HepG2 (cell line): ENCODE results near the gene TRMT1. TPM values are rescaled to one million over a fixed set of nuclear protein-coding genes. Genes with fewer than 3 reads are reported as not detected.

Experiments used
- ATAC-seq: fragments of 200-7000 bp; cut with Tn5 transposase; 3 replicates; pipeline ENCODE4 v1.9.1; 2020; ENCODE audit warnings: mild to moderate bottlenecking, moderate library complexity
- BruUV-seq: library from RNA; stranded (reverse); fragments of 400-500 nt; replicated peaks from 2 replicates; lab custom pipeline; 2021; lab: Mats Ljungman, UMichigan
- CTCF ChIA-PET: fragments of 300-600 bp; formaldehyde crosslinking; extraction: SDS; loops from one replicate; lab custom pipeline; 2021; ENCODE audit warnings: low total read pairs, inconsistent platforms, low intra/inter-chr PET ratio; lab: Yijun Ruan, JAX
- POLR2A ChIA-PET: fragments of 350-600 bp; sonication (Branson Sonifier 250); formaldehyde crosslinking; loops from one replicate; lab custom pipeline; 2020; ENCODE audit warnings: antibody characterized with exemption, inconsistent platforms; lab: Yijun Ruan, JAX
- DNase-seq: peaks from one replicate; pipeline ENCODE4 v3.0.0-alpha.2; 2015; ENCODE audit warnings: low spot score
- FAIRE-seq: peaks from 3 replicates; lab custom pipeline; 2011; peaks lifted over from hg19 to GRCh38; lab: Jason Lieb, UNC
- H2AFZ ChIP-seq: one replicate; pipeline ENCODE4 v1.6.1; 2011; ENCODE audit warnings: low read length, inconsistent platforms
- H3K27ac ChIP-seq: fragments of 300-600 bp; 3 replicates; pipeline ENCODE4 v1.8.0; 2011; ENCODE audit warnings: mixed run types, mild to moderate bottlenecking, mixed read lengths, low read length, inconsistent platforms; ENCODE audit not compliant: insufficient read depth; ENCODE audit errors: extremely low read length
- H3K27me3 ChIP-seq, 2 experiments: fragments of 200-600 bp in 1 of 2; 2 replicates in 1 of 2; 3 replicates in 1 of 2; pipeline versions ENCODE4 v1.6.0 to v1.8.0; 2011; ENCODE audit warnings: low read length in 2 of 2, mild to moderate bottlenecking in 2 of 2, moderate library complexity in 2 of 2, inconsistent platforms in 1 of 2; ENCODE audit not compliant: insufficient read depth in 2 of 2, control insufficient read depth in 1 of 2
- H3K36me3 ChIP-seq, 2 experiments: fragments of 200-600 bp in 1 of 2; replicated peaks in 1 of 2; 2 replicates in 1 of 2; 3 replicates in 1 of 2; pipeline versions ENCODE4 v1.5.1 to v1.8.0; 2011; ENCODE audit warnings: low read length in 2 of 2, inconsistent platforms in 1 of 2; ENCODE audit not compliant: insufficient read depth in 2 of 2, control insufficient read depth in 1 of 2
- H3K4me1 ChIP-seq: 2 replicates; pipeline ENCODE4 v1.5.1; 2012; ENCODE audit warnings: low read length, inconsistent platforms; ENCODE audit not compliant: insufficient read depth
- H3K4me2 ChIP-seq: 2 replicates; pipeline ENCODE4 v1.6.0; 2011; ENCODE audit warnings: low read depth, low read length, inconsistent platforms
- H3K4me3 ChIP-seq, 3 experiments: fragments of 200-600 bp in 1 of 3; sonication (generic), shearing (Covaris generic) in 1 of 3; replicated peaks in 1 of 3; 2 replicates each; pipeline ENCODE4 v1.5.1; 2011 to 2016; ENCODE audit warnings: low read length in 3 of 3, inconsistent platforms in 2 of 3, low read depth in 2 of 3, mild to moderate bottlenecking in 2 of 3, control low read depth in 1 of 3, mixed read lengths in 1 of 3; ENCODE audit not compliant: insufficient read depth in 1 of 3
- H3K79me2 ChIP-seq: one replicate; pipeline ENCODE4 v1.6.1; 2011; ENCODE audit warnings: low read length, inconsistent platforms; ENCODE audit not compliant: insufficient read depth
- H3K9ac ChIP-seq: 2 replicates; pipeline ENCODE4 v1.6.0; 2011; ENCODE audit warnings: mild to moderate bottlenecking, low read depth, low read length, inconsistent platforms; ENCODE audit not compliant: insufficient read depth
- H3K9me3 ChIP-seq: 2 replicates; pipeline ENCODE4 v1.5.1; 2012; ENCODE audit warnings: mild to moderate bottlenecking, low read length
- H4K20me1 ChIP-seq: 2 replicates; pipeline ENCODE4 v1.6.0; 2011; ENCODE audit warnings: inconsistent platforms, mild to moderate bottlenecking, low read length, moderate library complexity; ENCODE audit not compliant: insufficient read depth
- GABPB1 ChIP-seq: IDR thresholded peaks from 2 replicates; pipeline ENCODE4 v1.6.1; 2016; ENCODE audit warnings: mild to moderate bottlenecking, missing genetic modification reagents, moderate library complexity, missing compliant biosample characterization
- HNF1A ChIP-seq, 2 experiments: sonication (generic) in 1 of 2; formaldehyde crosslinking in 1 of 2; IDR thresholded peaks; 2 replicates each; pipeline versions ENCODE4 v1.4.0 to v1.6.1; 2016 to 2020; ENCODE audit warnings: borderline replicate concordance in 1 of 2, low read depth in 1 of 2, mild to moderate bottlenecking in 1 of 2, missing genetic modification reagents in 1 of 2
- RELA ChIP-seq: sonication (generic); formaldehyde crosslinking; IDR thresholded peaks from 2 replicates; pipeline ENCODE4 v1.4.0; 2020; ENCODE audit warnings: missing genetic modification reagents
- ZBTB44 ChIP-seq: sonication (generic); formaldehyde crosslinking; IDR thresholded peaks from 2 replicates; pipeline ENCODE4 v1.4.0; 2020; ENCODE audit warnings: missing genetic modification reagents
- ZFP91 ChIP-seq: sonication (generic); formaldehyde crosslinking; IDR thresholded peaks from 2 replicates; pipeline ENCODE4 v1.9.0; 2022; ENCODE audit warnings: missing genetic modification reagents, mild to moderate bottlenecking, borderline replicate concordance
- ZNF30 ChIP-seq: sonication (generic); formaldehyde crosslinking; IDR thresholded peaks from 2 replicates; pipeline ENCODE4 v1.5.0; 2020; ENCODE audit warnings: mild to moderate bottlenecking, missing genetic modification reagents
- ZNF329 ChIP-seq: sonication (generic); formaldehyde crosslinking; IDR thresholded peaks from 2 replicates; pipeline ENCODE4 v1.9.0; 2021; ENCODE audit warnings: low read depth, mild to moderate bottlenecking, missing genetic modification reagents
- ZNF510 ChIP-seq: sonication (generic); formaldehyde crosslinking; IDR thresholded peaks from 2 replicates; pipeline ENCODE4 v1.4.0; 2020; ENCODE audit warnings: low read depth, mild to moderate bottlenecking, missing genetic modification reagents
- ZNF580 ChIP-seq: IDR thresholded peaks from 2 replicates; pipeline ENCODE4 v1.6.1; 2016; ENCODE audit warnings: low read depth, borderline replicate concordance
- ZNF672 ChIP-seq: sonication (generic); formaldehyde crosslinking; IDR thresholded peaks from 2 replicates; pipeline ENCODE4 v1.8.1; 2022; ENCODE audit warnings: missing genetic modification reagents
- ZNF766 ChIP-seq: sonication (generic); formaldehyde crosslinking; IDR thresholded peaks from 2 replicates; pipeline ENCODE4 v1.5.0; 2020; ENCODE audit warnings: missing genetic modification reagents, borderline replicate concordance
- WGBS: methylation state at CpG from one replicate; pipeline ENCODE4 v1.1.6; 2017; ENCODE audit warnings: low lambda C conversion rate; 5-methylcytosine and 5-hydroxymethylcytosine counted together
- in situ Hi-C: cut with HindIII; loops from 2 replicates; pipeline ENCODE4 v1.10.0; 2017; ENCODE audit warnings: low pct_unique_long_range_greater_than_20kb; ENCODE audit not compliant: extremely low pct_ligation_motif_present
- intact Hi-C: fragments of 100-400 bp; cut with micrococcal nuclease; formaldehyde crosslinking; loops from one replicate; pipeline ENCODE4 v1.10.0; 2022; ENCODE audit not compliant: unreplicated experiment
- polyA plus RNA-seq, 8 experiments: library from polyadenylated mRNA; depleted of rRNA in 3 of 8; stranded (reverse) in 7 of 8; unstranded in 1 of 8; fragments of >200 nt; fragmentation: Illumina TruSeq in 4 of 8; extraction: Trizol in 4 of 8; gene quantifications; 2 replicates each; pipeline versions ENCODE4 v1.2.1 to v1.2.3, GENCODE V29; 2011 to 2016; ENCODE audit warnings: low read depth in 4 of 8, missing spikeins in 1 of 8, mixed read lengths in 1 of 8; ENCODE audit not compliant: insufficient read depth in 1 of 8
- total RNA-seq, 5 experiments: library from RNA; depleted of rRNA; stranded (reverse); fragments of >200 nt; fragmentation: Illumina TruSeq; extraction: Trizol; gene quantifications; 2 replicates each; pipeline ENCODE4 v1.2.3, GENCODE V29; 2016; ENCODE audit warnings: low read depth in 1 of 5

TRMT1 gene
- total and polyA plus RNA-seq, 2 of the 13 experiments (the other 11 are each of a cell fraction or from before 2014, with no cell fraction given) = 35.5 to 44.1 TPM

- H3K27me3 ChIP-seq = no peaks in the 10 kb centered on the region
- peaks cover 11% of the 10 kb centered on the region for H3K4me1 ChIP-seq
- no TSS peak for BruUV-seq
- H3K36me3 ChIP-seq = peaks cover 18 to 51% of the 10 kb centered on the region in 2 experiments; a peak in 4 of 5 replicates
- WGBS = 96% methylated on average over 5 of the region's 10 CpGs
- H3K27ac ChIP-seq = no peak overlapping the region
- no peak for ATAC-seq
- H3K4me2 ChIP-seq = no peak overlapping the region
- H4K20me1 ChIP-seq = no peaks in the 10 kb centered on the region
- CTCF ChIA-PET = no interaction called here
- FAIRE-seq = no peak
- intact Hi-C loops = no loop called here
- TF ChIP-seq ZNF329 (no peak), ZNF580 (no peak), ZNF510 (CRISPR knock-in tag) (no peak), HNF1A (IDR thresholded peaks at IDR 0.05; ENCODE audit: low read depth) (no peak), HNF1A (CRISPR knock-in tag; IDR thresholded peaks at IDR 0.05; ENCODE audit: borderline replicate concordance) (no peak), ZNF766 (CRISPR knock-in tag) (no peak), ZNF672 (CRISPR knock-in tag) (no peak), ZNF30 (no peak), RELA (CRISPR knock-in tag) (no peak), ZBTB44 (CRISPR knock-in tag) (no peak), GABPB1 (no peak), ZFP91 (CRISPR knock-in tag) (no peak)
- TF ChIP-seq, all 625 proteins: peak for 0
- DNase-seq = no peak
- Histone ChIP-seq H3K9ac (no peak overlapping the region), H3K79me2 (no peaks in the 10 kb centered on the region), H3K9me3 (no peaks in the 10 kb centered on the region), H2AFZ (no peak overlapping the region), H3K4me3 (no peak overlapping the region)
- POLR2A ChIA-PET = no interaction called here
- in situ Hi-C loops = no loop called here
These were observed 38.2 kb downstream of the TRMT1 start for GRCh38 chr19:13078381-13078780.
